Adrenal gland (tissue), 19 donors: ENCODE measurements around the gene PATJ. TPM values are rescaled to one million over a fixed set of nuclear protein-coding genes. Genes with fewer than 3 reads are reported as not detected.

Experiments used
- DNase-seq, 7 donors: peaks; one replicate each; pipeline ENCODE4 v3.0.0-alpha.2; 2019 to 2020
- H3K27ac ChIP-seq, 5 donors: fragments of 200-600 bp; sonication (generic) in 4 of 5; 1 replicate in 3 of 5; 2 replicates in 2 of 5; pipeline versions ENCODE4 v1.5.1 to v1.8.0; 2016 to 2020; ENCODE audit warnings: mild to moderate bottlenecking in 1 of 5
- H3K27me3 ChIP-seq: fragments of 200-600 bp; 2 replicates; pipeline ENCODE4 v1.8.0; 2021
- H3K36me3 ChIP-seq, 2 donors: fragments of 200-600 bp; replicated peaks in 1 of 2; 1 replicate in 1 of 2; 2 replicates in 1 of 2; pipeline versions ENCODE4 v1.5.1 to v1.8.0; 2018 to 2022
- H3K4me1 ChIP-seq, 2 donors: fragments of 200-600 bp; replicated peaks in 1 of 2; 1 replicate in 1 of 2; 2 replicates in 1 of 2; pipeline versions ENCODE4 v1.5.1 to v1.8.0; 2018 to 2021
- H3K4me3 ChIP-seq, 4 donors: fragments of 200-600 bp; sonication (generic) in 3 of 4; one replicate each; pipeline ENCODE4 v1.5.1; 2016 to 2018
- H3K9me3 ChIP-seq, 3 donors: fragments of 200-600 bp; sonication (generic) in 1 of 3; replicated peaks in 1 of 3; 1 replicate in 2 of 3; 2 replicates in 1 of 3; pipeline versions ENCODE4 v1.5.1 to v1.8.0; 2016 to 2021
- POLR2A ChIP-seq, 2 donors: fragments of 450-650 bp; IDR thresholded peaks; one replicate each; pipeline ENCODE4 v1.6.1; 2017; ENCODE audit warnings: antibody characterized with exemption in 2 of 2, mild to moderate bottlenecking in 2 of 2, moderate library complexity in 1 of 2
- WGBS, 4 donors: extraction: QIAGEN DNeasy Blood & Tissue Kit in 2 of 4; methylation state at CpG; one replicate each; pipeline versions ENCODE4 v1.1.5 to v1.1.7; 2013 to 2017; 5-methylcytosine and 5-hydroxymethylcytosine counted together
- intact Hi-C, 2 donors: fragments of 100-400 bp; cut with DNase I; formaldehyde crosslinking; loops; one replicate each; pipeline versions ENCODE4 v1.14.1 to v1.15.0; 2022 to 2023
- long read RNA-seq, 10 donors: library from polyadenylated mRNA in 3 of 10; unstranded in 2 of 10; stranded (forward) in 1 of 10; transcript quantifications; one replicate each; pipeline ENCODE4 v2.0.0 and lab custom pipeline, GENCODE V29; 2021 to 2026
- polyA plus RNA-seq, 3 donors: library from polyadenylated mRNA; stranded (reverse); fragments of 200-250 nt in 2 of 3; fragments of 350-450 nt in 1 of 3; fragmentation: Illumina TruSeq in 1 of 3; extraction: RNeasy Lipid Tissue Mini Kit (QIAGEN cat#74804) in 1 of 3; gene quantifications; one replicate each; pipeline ENCODE4 v1.2.3, GENCODE V29; 2013 to 2014
- total RNA-seq, 9 donors: library from RNA; depleted of rRNA in 4 of 9; stranded (reverse); fragments of >200 nt in 4 of 9; fragments of 120-200 nt in 1 of 9; fragmentation: NEBNext Ultra II Directional in 1 of 9; extraction: Animal tissue kit (Norgen Biotek cat#: 25700) in 1 of 9; gene quantifications; one replicate each; pipeline versions ENCODE4 v1.1.0 to v1.2.4, GENCODE V29; 2013 to 2023
- TF ChIP-seq, protein P1 (sequence below), 6 experiments: fragments of 450-650 bp in 4 of 6; fragments of 200-600 bp in 2 of 6; sonication (generic) in 1 of 6; IDR thresholded peaks; 1 replicate in 5 of 6; 2 replicates in 1 of 6; pipeline versions ENCODE4 v1.5.1 to v1.8.0; 2016 to 2021; ENCODE audit warnings: antibody characterized with exemption in 6 of 6, mild to moderate bottlenecking in 2 of 6, moderate library complexity in 1 of 6
- donor health status: healthy with polysubstance abuse.
- donor health status: Bipolar disorder and iron deficiency.
- donor health status: DM: yes; HTN: yes; CAD: no.
- donor health status: DM: no; HTN: no; CAD: no.
- donor health status: DM: no; HTN: no; CAD: no.
- donor health status: DM: yes; HTN: yes; CAD: no.

PATJ gene
- total RNA-seq (10 to 100 TPM; 11.9 to 36.6 (median 25.3) TPM), polyA plus RNA-seq (10 to 100 TPM in 1 of 3 donors, 1 to 10 TPM in 2; 6.8 to 16.5 (median 8.6) TPM)
- long read RNA-seq, donor 1 = 0 reads
- long read RNA-seq, donor 2 = 0 reads
- long read RNA-seq, donor 3 = 0 reads
- long read RNA-seq, donor 4, partial matches to known transcripts = 3 of 5 reads
- long read RNA-seq, donor 4, other reads (novel, unspliced or antisense) = 2 of 5 reads
- long read RNA-seq, donor 5, partial matches to known transcripts = 4 of 5 reads
- long read RNA-seq, donor 5, other reads (novel, unspliced or antisense) = 1 of 5 reads
- long read RNA-seq, donor 6, partial matches to known transcripts = 5 of 7 reads
- long read RNA-seq, donor 6, other reads (novel, unspliced or antisense) = 2 of 7 reads
- long read RNA-seq, donor 7 = 0 reads
- long read RNA-seq, donor 8 = 0 reads
- long read RNA-seq, donor 9 = 0 reads
- long read RNA-seq, donor 10 = 0 reads

GRCh38 chr1:61741711-61742619, at the start of gene PATJ:
TSS of gene PATJ (plus strand) at chr1:61742480. CDS start at chr1:61762893, 20,413 bp downstream.
- Histone ChIP-seq H3K4me1 (peaks cover 6 to 12% of the 10 kb centered on the region in 2 donors), H3K4me3 (peak within 1 kb of the TSS; percentile 62 to 96 (median 76)), H3K36me3 (no peaks in the 10 kb centered on the region), H3K27ac (peak within 1 kb of the TSS; percentile 33 to 97 (median 94)), H3K9me3 (no peaks in the 10 kb centered on the region), H3K27me3 (no peaks in the 10 kb centered on the region)
- intact Hi-C loops = no loop called here
- TF ChIP-seq, protein P1, sequence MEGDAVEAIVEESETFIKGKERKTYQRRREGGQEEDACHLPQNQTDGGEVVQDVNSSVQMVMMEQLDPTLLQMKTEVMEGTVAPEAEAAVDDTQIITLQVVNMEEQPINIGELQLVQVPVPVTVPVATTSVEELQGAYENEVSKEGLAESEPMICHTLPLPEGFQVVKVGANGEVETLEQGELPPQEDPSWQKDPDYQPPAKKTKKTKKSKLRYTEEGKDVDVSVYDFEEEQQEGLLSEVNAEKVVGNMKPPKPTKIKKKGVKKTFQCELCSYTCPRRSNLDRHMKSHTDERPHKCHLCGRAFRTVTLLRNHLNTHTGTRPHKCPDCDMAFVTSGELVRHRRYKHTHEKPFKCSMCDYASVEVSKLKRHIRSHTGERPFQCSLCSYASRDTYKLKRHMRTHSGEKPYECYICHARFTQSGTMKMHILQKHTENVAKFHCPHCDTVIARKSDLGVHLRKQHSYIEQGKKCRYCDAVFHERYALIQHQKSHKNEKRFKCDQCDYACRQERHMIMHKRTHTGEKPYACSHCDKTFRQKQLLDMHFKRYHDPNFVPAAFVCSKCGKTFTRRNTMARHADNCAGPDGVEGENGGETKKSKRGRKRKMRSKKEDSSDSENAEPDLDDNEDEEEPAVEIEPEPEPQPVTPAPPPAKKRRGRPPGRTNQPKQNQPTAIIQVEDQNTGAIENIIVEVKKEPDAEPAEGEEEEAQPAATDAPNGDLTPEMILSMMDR (IDR thresholded peaks at IDR 0.05) = no peak
- no peak for TF ChIP-seq POLR2A (IDR thresholded peaks at IDR 0.05)
- 4 to 10% (median 6%) methylated on average over 20 to 54 of the region's 54 CpGs for WGBS, 4 donors
- DNase-seq = peak; percentile 50 to 84 (median 65)

DNA sequence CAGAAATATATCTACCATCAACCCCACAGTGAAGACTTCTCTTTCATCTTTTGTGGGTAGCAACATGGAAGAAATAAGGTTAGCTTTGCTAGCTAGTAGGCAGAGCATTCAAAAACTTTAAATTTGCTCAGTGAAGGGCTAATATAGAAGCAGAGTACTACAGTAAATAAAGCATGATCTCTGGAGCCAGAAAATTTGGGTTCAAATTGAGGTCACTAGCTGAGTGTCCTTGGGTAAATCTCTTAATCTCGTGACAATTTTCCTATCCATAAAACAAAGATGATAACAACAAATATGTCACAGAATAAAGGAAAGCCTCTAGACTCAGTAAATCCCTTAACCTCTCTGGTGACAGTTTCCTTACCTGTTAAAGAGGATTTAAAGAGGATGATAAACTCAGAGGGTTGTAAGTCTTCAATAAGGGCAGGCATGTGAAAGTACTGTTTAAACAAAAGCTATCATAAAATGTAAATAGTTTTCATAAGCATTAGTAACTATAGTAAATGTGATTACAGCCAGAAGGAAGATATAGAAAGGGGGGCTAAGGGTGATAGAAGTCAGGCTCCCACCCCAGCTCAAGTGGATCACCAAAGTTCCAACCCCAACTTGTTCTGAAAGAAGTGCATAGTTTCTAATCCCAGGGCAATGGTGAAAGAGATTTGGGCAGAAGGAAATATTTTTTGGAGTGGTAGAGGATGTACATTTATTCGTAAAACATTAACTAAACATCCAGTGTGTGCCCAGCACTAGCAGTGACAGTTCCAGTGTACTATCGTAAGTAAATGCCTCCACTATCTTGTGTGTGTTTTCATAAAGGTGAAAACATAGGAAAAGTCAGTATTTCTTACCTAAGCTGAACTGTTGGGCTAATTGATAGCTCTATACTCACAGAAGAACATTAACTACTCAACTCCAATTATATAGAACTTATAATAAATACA, 42.1 kb upstream of the PATJ start:
- whole genome bisulfite sequencing, 4 donors = 62 to 70% (median 64%) methylated on average over 3 of the region's 3 CpGs
- no peak overlapping the region for H3K4me3 ChIP-seq
- no peaks in the 10 kb centered on the region for H3K9me3 ChIP-seq
- peaks cover 0 to 25% of the 10 kb centered on the region in 2 donors for H3K36me3 ChIP-seq
- peaks cover 13 to 15% of the 10 kb centered on the region in 2 donors for H3K4me1 ChIP-seq
- no peaks in the 10 kb centered on the region for H3K27me3 ChIP-seq
- intact Hi-C loops = no loop called here
- TF ChIP-seq POLR2A (IDR thresholded peaks at IDR 0.05) = no peak
- TF ChIP-seq, protein P1 (IDR thresholded peaks at IDR 0.05) = no peak
- DNase-seq = no peak
- peak overlapping the region in 1 of 5 donors; percentile 55 for H3K27ac ChIP-seq

GRCh38 chr1:61708953-61709907, 33.0 kb upstream of the PATJ start:
- H3K27ac ChIP-seq = no peak overlapping the region
- 81 to 88% (median 86%) methylated on average over 7 of the region's 7 CpGs for WGBS, 4 donors
- intact Hi-C loops = no loop called here
- H3K4me1 ChIP-seq = peaks cover 13 to 17% of the 10 kb centered on the region in 2 donors
- no peaks in the 10 kb centered on the region for H3K9me3 ChIP-seq
- DNase-seq = peak in 2 of 7 donors; percentile 19 to 35
- H3K27me3 ChIP-seq = no peaks in the 10 kb centered on the region
- TF ChIP-seq, protein P1 (IDR thresholded peaks at IDR 0.05) = no peak
- TF ChIP-seq POLR2A (IDR thresholded peaks at IDR 0.05) = no peak
- no peak overlapping the region for H3K4me3 ChIP-seq
- peaks cover 0 to 26% of the 10 kb centered on the region in 2 donors for H3K36me3 ChIP-seq
